SK-N-SH (cell line): Measurements from ENCODE around the gene LRRC17. TPM values are rescaled to one million over a fixed set of nuclear protein-coding genes. Genes with fewer than 3 reads are reported as not detected.

Experiments
- CTCF ChIA-PET: fragments of 300-600, 350-600 bp; formaldehyde crosslinking; extraction: SDS; loops from one replicate; lab custom pipeline; 2021; lab: Yijun Ruan, JAX
- POLR2A ChIA-PET: fragments of 350-600 bp; sonication (Branson Sonifier 250); formaldehyde crosslinking; extraction: SDS; loops from one replicate; lab custom pipeline; 2020; ENCODE audit warnings: antibody characterized with exemption, inconsistent platforms; lab: Yijun Ruan, JAX
- DNase-seq: peaks from one replicate; pipeline ENCODE4 v3.0.0; 2012
- H2AFZ ChIP-seq: fragments of 200-600 bp; sonication (generic); 2 replicates; pipeline ENCODE4 v1.8.1; 2016; ENCODE audit warnings: antibody characterized with exemption, mild to moderate bottlenecking, low read depth
- H3F3A ChIP-seq: fragments of 200-600 bp; sonication (generic); replicated peaks from 2 replicates; pipeline ENCODE3; 2016; ENCODE audit warnings: antibody characterized with exemption, mild to moderate bottlenecking; ENCODE audit not compliant: insufficient read depth
- H3K27ac ChIP-seq, 2 experiments: fragments of 200-500 bp in 1 of 2; fragments of 200-600 bp in 1 of 2; sonication (Bioruptor generic) in 1 of 2; sonication (generic), shearing (Covaris generic) in 1 of 2; 2 replicates each; pipeline versions ENCODE4 v1.5.1 to v1.6.1; 2014 to 2016; ENCODE audit warnings: low read depth in 2 of 2, inconsistent platforms in 1 of 2, low read length in 1 of 2, mild to moderate bottlenecking in 1 of 2, mixed read lengths in 1 of 2
- H3K27me3 ChIP-seq: fragments of 200-600 bp; sonication (generic), shearing (Covaris generic); 2 replicates; pipeline ENCODE4 v1.6.1; 2016; ENCODE audit warnings: mixed run types; ENCODE audit not compliant: insufficient read depth
- H3K36me3 ChIP-seq, 2 experiments: fragments of 200-500 bp in 1 of 2; fragments of 200-600 bp in 1 of 2; sonication (Bioruptor generic) in 1 of 2; sonication (generic) in 1 of 2; replicated peaks in 1 of 2; 2 replicates each; pipeline versions ENCODE3 to v1.5.1; 2014 to 2016; ENCODE audit warnings: low read length in 1 of 2, mild to moderate bottlenecking in 1 of 2; ENCODE audit not compliant: insufficient read depth in 2 of 2, control insufficient read depth in 1 of 2
- H3K4me1 ChIP-seq, 2 experiments: fragments of 200-500 bp in 1 of 2; fragments of 200-600 bp in 1 of 2; sonication (Bioruptor generic) in 1 of 2; sonication (generic), shearing (Covaris generic) in 1 of 2; 2 replicates each; pipeline versions ENCODE4 v1.5.1 to v1.6.1; 2014 to 2016; ENCODE audit warnings: low read depth in 1 of 2, low read length in 1 of 2, mixed run types in 1 of 2; ENCODE audit not compliant: insufficient read depth in 2 of 2, control insufficient read depth in 1 of 2
- H3K4me2 ChIP-seq: fragments of 200-600 bp; sonication (generic), shearing (Covaris generic); 2 replicates; pipeline ENCODE4 v1.6.1; 2017; ENCODE audit warnings: mixed run types
- H3K4me3 ChIP-seq, 2 experiments: fragments of 200-500 bp in 1 of 2; fragments of 200-600 bp in 1 of 2; sonication (Bioruptor generic) in 1 of 2; sonication (generic), shearing (Covaris generic) in 1 of 2; 2 replicates each; pipeline versions ENCODE4 v1.5.1 to v1.8.1; 2014 to 2016; ENCODE audit warnings: low read depth in 2 of 2, inconsistent platforms in 1 of 2, low read length in 1 of 2, mild to moderate bottlenecking in 1 of 2, mixed read lengths in 1 of 2, moderate library complexity in 1 of 2
- H3K79me2 ChIP-seq: fragments of 200-600 bp; sonication (generic); 2 replicates; pipeline ENCODE4 v1.8.1; 2017; ENCODE audit warnings: mild to moderate bottlenecking; ENCODE audit not compliant: insufficient read depth
- H3K9ac ChIP-seq: fragments of 200-600 bp; sonication (generic); 2 replicates; pipeline ENCODE4 v1.6.1; 2017; ENCODE audit warnings: mixed run types
- H3K9me2 ChIP-seq: fragments of 200-600 bp; sonication (generic); 2 replicates; pipeline ENCODE4 v1.6.1; 2017; ENCODE audit warnings: mixed run types
- H3K9me3 ChIP-seq: fragments of 200-600 bp; sonication (generic); 2 replicates; pipeline ENCODE4 v1.6.1; 2017; ENCODE audit warnings: mixed run types, mild to moderate bottlenecking, moderate library complexity
- H4K20me1 ChIP-seq: fragments of 200-600 bp; sonication (generic); 2 replicates; pipeline ENCODE4 v1.6.1; 2017; ENCODE audit warnings: mild to moderate bottlenecking, mixed run types; ENCODE audit not compliant: insufficient read depth
- CHD2 ChIP-seq: fragments of 150-350 bp; IDR thresholded peaks from 2 replicates; pipeline ENCODE4 v1.6.1; 2018; ENCODE audit warnings: low read length; ENCODE audit not compliant: partially characterized antibody
- CTCF ChIP-seq: fragments of 200-600 bp; sonication (generic); IDR thresholded peaks from 2 replicates; pipeline ENCODE4 v1.6.1; 2017; ENCODE audit warnings: antibody characterized with exemption, mild to moderate bottlenecking, moderate library complexity
- ELF1 ChIP-seq: IDR thresholded peaks from 2 replicates; pipeline ENCODE4 v1.4.0; 2012
- EP300 ChIP-seq, 2 experiments: IDR thresholded peaks; 2 replicates each; pipeline versions ENCODE4 v1.4.0 to v1.6.1; 2012; ENCODE audit warnings: borderline replicate concordance in 1 of 2, low read depth in 1 of 2, low read length in 1 of 2
- EZH2phosphoT487 ChIP-seq: fragments of 200-600 bp; sonication (generic); IDR thresholded peaks from 2 replicates; pipeline ENCODE4 v1.6.1; 2017; ENCODE audit warnings: low read depth, mixed run types, mild to moderate bottlenecking, antibody characterized with exemption, moderate library complexity, borderline replicate concordance
- FOSL2 ChIP-seq: IDR thresholded peaks from 2 replicates; pipeline ENCODE4 v1.4.0; 2012; ENCODE audit warnings: low read depth, mild to moderate bottlenecking, moderate library complexity, borderline replicate concordance
- FOXJ3 ChIP-seq: sonication (generic); formaldehyde crosslinking; IDR thresholded peaks from 2 replicates; pipeline ENCODE4 v1.5.1; 2020; ENCODE audit warnings: mild to moderate bottlenecking, missing genetic modification reagents
- FOXM1 ChIP-seq: IDR thresholded peaks from 2 replicates; pipeline ENCODE4 v1.4.0; 2012; ENCODE audit warnings: low read depth, mild to moderate bottlenecking
- GATA2 ChIP-seq: sonication (generic); formaldehyde crosslinking; IDR thresholded peaks from 2 replicates; pipeline ENCODE4 v1.5.0; 2020; ENCODE audit warnings: mild to moderate bottlenecking, missing genetic modification reagents
- JUND ChIP-seq: IDR thresholded peaks from 2 replicates; pipeline ENCODE4 v1.4.0; 2012
- MAX ChIP-seq: IDR thresholded peaks from 2 replicates; pipeline ENCODE4 v1.4.0; 2012; ENCODE audit warnings: low read depth
- NRF1 ChIP-seq: IDR thresholded peaks from 2 replicates; pipeline ENCODE4 v1.6.1; 2012; ENCODE audit warnings: low read depth, mild to moderate bottlenecking, low read length
- PBX3 ChIP-seq: IDR thresholded peaks from 2 replicates; pipeline ENCODE4; 2012
- POLR2AphosphoS5 ChIP-seq: IDR thresholded peaks from 2 replicates; pipeline ENCODE4 v1.6.1; 2012; ENCODE audit warnings: low read depth, low read length
- RAD21 ChIP-seq: IDR thresholded peaks from 2 replicates; pipeline ENCODE4 v1.6.1; 2012; ENCODE audit warnings: mild to moderate bottlenecking, low read length
- REST ChIP-seq: IDR thresholded peaks from 2 replicates; pipeline ENCODE4 v1.6.1; 2012; ENCODE audit warnings: mild to moderate bottlenecking, low read depth, low read length, moderate library complexity
- RXRA ChIP-seq: IDR thresholded peaks from 2 replicates; pipeline ENCODE4 v1.4.0; 2012; ENCODE audit warnings: low read depth, mild to moderate bottlenecking, borderline replicate concordance
- SIN3A ChIP-seq: IDR thresholded peaks from 2 replicates; pipeline ENCODE4 v1.6.1; 2012; ENCODE audit warnings: low read depth, mild to moderate bottlenecking, low read length, moderate library complexity, borderline replicate concordance
- SMC3 ChIP-seq: IDR thresholded peaks from 2 replicates; pipeline ENCODE4 v1.6.1; 2012; ENCODE audit warnings: low read depth, low read length, improper control_type of control experiment
- TAF1 ChIP-seq: IDR thresholded peaks from 2 replicates; pipeline ENCODE4 v1.6.1; 2012; ENCODE audit warnings: low read depth, mild to moderate bottlenecking, low read length, moderate library complexity, borderline replicate concordance
- USF2 ChIP-seq: fragments of 150-350 bp; IDR thresholded peaks from 2 replicates; pipeline ENCODE4 v1.6.1; 2017; ENCODE audit warnings: antibody characterized with exemption, low read length, low read depth, borderline replicate concordance
- YY1 ChIP-seq: IDR thresholded peaks from 2 replicates; pipeline ENCODE4 v1.4.0; 2012; ENCODE audit warnings: low read depth, mild to moderate bottlenecking
- ZBTB33 ChIP-seq: IDR thresholded peaks from 2 replicates; pipeline ENCODE4 v1.4.0; 2012; ENCODE audit warnings: low read depth, borderline replicate concordance
- WGBS: methylation state at CpG from one replicate; pipeline ENCODE4 v1.1.6; 2017; ENCODE audit warnings: low lambda C conversion rate; 5-methylcytosine and 5-hydroxymethylcytosine counted together
- polyA plus RNA-seq, 3 experiments: library from polyadenylated mRNA; depleted of rRNA; stranded (reverse); fragments of >200 nt; gene quantifications; 2 replicates each; pipeline ENCODE4 v1.2.3, GENCODE V29; 2012

The LRRC17 gene
- polyA plus RNA-seq, 1 of the 3 experiments (the other 2 are of a cell fraction) = 101 TPM

GRCh38 chr7:102891693-102892261, 21.0 kb upstream of the LRRC17 start:
- H4K20me1 ChIP-seq = no peaks in the 10 kb centered on the region
- H3K4me1 ChIP-seq = peaks cover 3 to 36% of the 10 kb centered on the region in 2 experiments
- H3K9ac ChIP-seq = peak overlapping the region; percentile 57; the same call in 1 of the 2 replicates
- no peaks in the 10 kb centered on the region for H3K79me2 ChIP-seq
- ChIA-PET POLR2A (no interaction called here), CTCF (no interaction called here)
- peaks cover 45% of the 10 kb centered on the region for H3F3A ChIP-seq
- H3K27me3 ChIP-seq = no peaks in the 10 kb centered on the region
- peak overlapping the region; percentile 79 to 98 for H3K27ac ChIP-seq
- no peaks in the 10 kb centered on the region for H3K9me3 ChIP-seq
- no peak overlapping the region for H2AFZ ChIP-seq
- WGBS = 7% methylated on average over 1 of the region's 1 CpG
- H3K4me3 ChIP-seq = no peak overlapping the region
- no peaks in the 10 kb centered on the region for H3K36me3 ChIP-seq
- no peak for DNase-seq
- peak overlapping the region; percentile 39 for H3K4me2 ChIP-seq
- no peaks in the 10 kb centered on the region for H3K9me2 ChIP-seq
- TF ChIP-seq EZH2phosphoT487 (no peak), YY1 (no peak), SIN3A (peak; percentile 93), MAX (peak; percentile 73), CHD2 (no peak), REST (0 out of 2 replicates have a peak, but pooled peaks have one; percentile 47), PBX3 (peak; percentile 93), USF2 (no peak), ZBTB33 (no peak), FOXM1 (no peak; the same call in 1 of the 2 replicates), GATA2 (CRISPR knock-in tag) (no peak), RXRA (no peak; the same call in 1 of the 2 replicates), ELF1 (no peak), SMC3 (no peak), TAF1 (0 out of 2 replicates have a peak, but pooled peaks have one; percentile 15), NRF1 (no peak), EP300 (IDR thresholded peaks at IDR 0.05; ENCODE audit: borderline replicate concordance in 1 of 2, low read depth in 1 of 2, low read length in 1 of 2) (peak in 1 of 2 experiments; percentile 77; a peak in 1 of 4 replicates), CTCF (no peak), FOSL2 (peak; percentile 95), FOXJ3 (CRISPR knock-in tag) (no peak), RAD21 (peak; percentile 18; the same call in 1 of the 2 replicates), JUND (peak; percentile 91), POLR2AphosphoS5 (peak; percentile 52; the same call in 1 of the 2 replicates)
